B cell (primary cell): ENCODE measurements around the gene RCBTB1.

Experiments
- CTCF ChIP-seq: fragments of 200-600 bp; IDR thresholded peaks from one replicate; pipeline ENCODE4 v1.8.0; 2022; ENCODE audit warnings: antibody characterized with exemption, mild to moderate bottlenecking
- EZH2 ChIP-seq: IDR thresholded peaks from 2 replicates; pipeline ENCODE4 v1.6.1; 2012; ENCODE audit warnings: borderline replicate concordance, low read depth, mild to moderate bottlenecking, moderate library complexity, low read length; ENCODE audit not compliant: insufficient read depth, poor library complexity, severe bottlenecking

- TF ChIP-seq CTCF (no peak), EZH2 (no peak)
Observed at GRCh38 chr13:49560270-49561061, 24.9 kb downstream of the RCBTB1 start.
